Spleen (tissue), 11 donors: Measurements from ENCODE around the gene ANAPC5. TPM values are rescaled to one million over a fixed set of nuclear protein-coding genes. Genes with fewer than 3 reads are reported as not detected.

Experiments
- DNase-seq: peaks from one replicate; pipeline ENCODE4 v3.0.0-alpha.2; 2020
- H3K27ac ChIP-seq, 8 donors: fragments of 200-600 bp; sonication (generic) in 7 of 8; 1 replicate in 4 of 8; 2 replicates in 4 of 8; pipeline versions ENCODE4 v1.5.0 to v1.8.0; 2016 to 2021; ENCODE audit warnings: inconsistent platforms in 4 of 8, mild to moderate bottlenecking in 4 of 8, moderate library complexity in 1 of 8
- H3K27me3 ChIP-seq, 7 donors: fragments of 200-600 bp; sonication (generic) in 6 of 7; replicated peaks in 1 of 7; 1 replicate in 4 of 7; 2 replicates in 3 of 7; pipeline versions ENCODE4 v1.5.0 to v1.8.0; 2016 to 2021; ENCODE audit warnings: inconsistent platforms in 3 of 7, mild to moderate bottlenecking in 1 of 7
- H3K36me3 ChIP-seq, 6 donors: fragments of 200-600 bp; sonication (generic) in 5 of 6; 1 replicate in 4 of 6; 2 replicates in 2 of 6; pipeline versions ENCODE4 v1.5.0 to v1.8.0; 2016 to 2021; ENCODE audit warnings: inconsistent platforms in 2 of 6
- H3K4me1 ChIP-seq, 6 donors: fragments of 200-600 bp; sonication (generic) in 5 of 6; 1 replicate in 3 of 6; 2 replicates in 3 of 6; pipeline versions ENCODE4 v1.5.0 to v1.8.0; 2016 to 2021; ENCODE audit warnings: inconsistent platforms in 3 of 6
- H3K4me3 ChIP-seq, 8 donors: fragments of 200-600 bp; sonication (generic) in 7 of 8; 1 replicate in 4 of 8; 2 replicates in 4 of 8; pipeline versions ENCODE4 v1.5.0 to v1.8.0; 2016 to 2021; ENCODE audit warnings: inconsistent platforms in 4 of 8, mild to moderate bottlenecking in 4 of 8, moderate library complexity in 2 of 8
- H3K9me3 ChIP-seq, 8 donors: fragments of 200-600 bp; sonication (generic) in 7 of 8; 1 replicate in 4 of 8; 2 replicates in 4 of 8; pipeline versions ENCODE4 v1.5.0 to v1.8.0; 2016 to 2021; ENCODE audit warnings: inconsistent platforms in 4 of 8
- POLR2A ChIP-seq, 3 donors: fragments of 450-650 bp; IDR thresholded peaks; one replicate each; pipeline ENCODE4 v1.5.1; 2017; ENCODE audit warnings: antibody characterized with exemption in 3 of 3, mild to moderate bottlenecking in 1 of 3
- POLR2AphosphoS5 ChIP-seq, 3 donors: sonication (generic); formaldehyde crosslinking; IDR thresholded peaks; one replicate each; pipeline ENCODE4 v1.5.1; 2017; ENCODE audit warnings: antibody characterized with exemption in 3 of 3
- WGBS, 5 donors: extraction: QIAGEN DNeasy Blood & Tissue Kit in 3 of 5; methylation state at CpG; one replicate each; pipeline versions ENCODE4 v1.1.5 to v1.1.7; 2013 to 2018; 5-methylcytosine and 5-hydroxymethylcytosine counted together
- intact Hi-C: fragments of 100-400 bp; cut with DNase I; formaldehyde crosslinking; loops from one replicate; pipeline ENCODE4 v1.15.0; 2023; ENCODE audit warnings: low total_unique reads
- polyA plus RNA-seq, 3 donors: library from polyadenylated mRNA; stranded (reverse); fragments of 200-250 nt; gene quantifications; one replicate each; pipeline ENCODE4 v1.2.1, GENCODE V29; 2013
- total RNA-seq, 7 donors: library from RNA; depleted of rRNA in 3 of 7; stranded (reverse); fragments of >200 nt in 3 of 7; fragmentation: NEBNext Ultra II Directional in 4 of 7; extraction: Animal tissue kit (Norgen Biotek cat#: 25700) in 4 of 7; gene quantifications; one replicate each; pipeline versions ENCODE4 v1.1.0 to v1.2.1, GENCODE V29; 2016 to 2021
- TF ChIP-seq, protein P1 (sequence below), 11 experiments: fragments of 200-600 bp in 7 of 11; fragments of 450-650 bp in 4 of 11; sonication (generic) in 4 of 11; IDR thresholded peaks in 8 of 11; conservative IDR thresholded peaks in 3 of 11; 1 replicate in 7 of 11; 2 replicates in 4 of 11; pipeline versions ENCODE4 v1.4.0 to v1.8.0; 2016 to 2021; ENCODE audit warnings: antibody characterized with exemption in 11 of 11, inconsistent platforms in 4 of 11, mild to moderate bottlenecking in 1 of 11
- donor health status: healthy with polysubstance abuse.
- donor health status: DM: no; HTN: no; CAD: no; lungs with moderate emphysema.
- donor health status: DM: no; HTN: no; CAD: no.
- donor health status: Bipolar disorder and iron deficiency.
- donor health status: healthy.
- donor health status: DM: no; HTN: no; CAD: no.
- donor health status: DM: yes; HTN: yes; CAD: no.

Gene ANAPC5
- total and polyA plus RNA-seq, 10 donors: 97.5 to 185 (median 141) TPM

DNA sequence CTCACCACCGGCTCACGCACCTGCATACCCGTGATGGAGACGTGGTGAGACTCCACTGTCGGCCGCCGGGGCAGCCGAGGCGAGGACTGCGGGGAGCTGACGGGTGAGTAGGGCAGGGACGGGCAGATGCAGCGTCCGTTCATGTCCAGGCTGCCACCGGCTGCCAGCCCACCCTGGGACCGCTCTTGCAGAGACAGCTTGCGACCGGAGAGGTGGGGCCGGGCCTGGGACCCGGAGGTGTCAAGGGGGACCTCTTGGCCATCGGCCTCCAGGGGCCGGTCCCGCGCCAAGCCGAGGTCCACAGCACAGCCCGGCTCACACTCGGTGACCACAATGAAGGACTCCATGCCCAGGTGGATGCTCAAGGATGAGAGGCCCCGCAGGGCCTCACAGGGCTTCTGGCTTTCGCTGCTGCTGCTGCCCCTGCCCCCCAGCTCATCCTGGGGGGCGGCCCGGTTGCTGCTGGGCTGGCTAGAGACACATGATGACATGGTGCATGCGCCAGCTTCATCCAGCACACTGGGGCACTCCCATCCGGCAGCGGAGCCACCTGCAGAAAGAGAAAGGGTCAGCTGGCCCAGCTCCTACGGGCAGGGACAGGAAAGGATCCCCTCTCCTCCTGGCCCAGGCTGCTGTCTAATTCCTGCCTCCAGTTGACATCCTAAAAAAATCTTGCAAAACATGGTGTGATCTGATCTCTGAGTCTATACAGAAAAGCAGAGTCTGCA lies 78.0 kb downstream of the ANAPC5 start:
- no peak overlapping the region for H3K4me3 ChIP-seq
- intact Hi-C loops: no loop called here
- peaks cover 0 to 71% (median 39%) of the 10 kb centered on the region in 6 donors for H3K36me3 ChIP-seq
- no peaks in the 10 kb centered on the region for H3K9me3 ChIP-seq
- H3K4me1 ChIP-seq: peaks cover 6 to 42% (median 26%) of the 10 kb centered on the region in 6 donors
- no peak for DNase-seq
- TF ChIP-seq, protein P1, sequence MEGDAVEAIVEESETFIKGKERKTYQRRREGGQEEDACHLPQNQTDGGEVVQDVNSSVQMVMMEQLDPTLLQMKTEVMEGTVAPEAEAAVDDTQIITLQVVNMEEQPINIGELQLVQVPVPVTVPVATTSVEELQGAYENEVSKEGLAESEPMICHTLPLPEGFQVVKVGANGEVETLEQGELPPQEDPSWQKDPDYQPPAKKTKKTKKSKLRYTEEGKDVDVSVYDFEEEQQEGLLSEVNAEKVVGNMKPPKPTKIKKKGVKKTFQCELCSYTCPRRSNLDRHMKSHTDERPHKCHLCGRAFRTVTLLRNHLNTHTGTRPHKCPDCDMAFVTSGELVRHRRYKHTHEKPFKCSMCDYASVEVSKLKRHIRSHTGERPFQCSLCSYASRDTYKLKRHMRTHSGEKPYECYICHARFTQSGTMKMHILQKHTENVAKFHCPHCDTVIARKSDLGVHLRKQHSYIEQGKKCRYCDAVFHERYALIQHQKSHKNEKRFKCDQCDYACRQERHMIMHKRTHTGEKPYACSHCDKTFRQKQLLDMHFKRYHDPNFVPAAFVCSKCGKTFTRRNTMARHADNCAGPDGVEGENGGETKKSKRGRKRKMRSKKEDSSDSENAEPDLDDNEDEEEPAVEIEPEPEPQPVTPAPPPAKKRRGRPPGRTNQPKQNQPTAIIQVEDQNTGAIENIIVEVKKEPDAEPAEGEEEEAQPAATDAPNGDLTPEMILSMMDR (IDR thresholded peaks at IDR 0.05 in 8 of 11, conservative IDR thresholded peaks at IDR 0.05 in 3 of 11): no peak
- TF ChIP-seq POLR2AphosphoS5 (IDR thresholded peaks at IDR 0.05) (peak in 1 of 3 donors; percentile 31), POLR2A (IDR thresholded peaks at IDR 0.05) (no peak)
- H3K27me3 ChIP-seq: no peaks in the 10 kb centered on the region
- WGBS, 5 donors: 94 to 96% (median 95%) methylated on average over 17 to 35 of the region's 35 CpGs
- H3K27ac ChIP-seq: peak overlapping the region in 2 of 8 donors; percentile 4 to 15

DNA sequence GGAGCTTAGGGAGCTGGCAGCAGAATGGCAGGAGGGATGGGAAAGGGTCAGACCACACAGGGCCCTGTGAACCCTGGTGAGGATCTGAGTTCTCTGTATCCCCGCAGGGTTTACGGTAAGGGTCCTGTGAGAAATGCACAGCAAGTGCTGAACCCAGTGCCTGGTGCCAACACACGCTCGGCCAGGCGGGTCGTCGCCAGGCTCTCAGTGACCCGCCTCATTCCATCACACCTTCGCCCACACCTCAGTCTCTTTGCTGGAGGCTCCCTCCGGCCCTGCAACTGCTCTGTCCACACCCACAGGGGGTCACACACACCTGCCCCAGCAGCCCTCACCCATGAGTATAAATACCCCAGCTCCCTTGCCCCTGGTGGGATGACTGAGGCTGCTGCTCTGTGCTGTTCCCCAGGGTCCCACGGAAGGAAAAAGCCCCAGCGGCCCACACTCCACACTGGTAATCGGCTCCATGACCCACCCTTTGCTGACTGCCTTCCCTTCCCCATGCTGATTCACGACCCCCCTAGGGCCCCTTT lies 78.8 kb downstream of the ANAPC5 start:
- DNase-seq: no peak
- Histone ChIP-seq H3K4me3 (no peak overlapping the region), H3K27ac (peak overlapping the region in 2 of 8 donors; percentile 4 to 15), H3K9me3 (no peaks in the 10 kb centered on the region), H3K36me3 (peaks cover 0 to 79% (median 47%) of the 10 kb centered on the region in 6 donors), H3K4me1 (peaks cover 0 to 34% (median 19%) of the 10 kb centered on the region in 6 donors), H3K27me3 (no peaks in the 10 kb centered on the region)
- TF ChIP-seq POLR2AphosphoS5 (IDR thresholded peaks at IDR 0.05): no peak
- TF ChIP-seq, protein P1 (IDR thresholded peaks at IDR 0.05 in 8 of 11, conservative IDR thresholded peaks at IDR 0.05 in 3 of 11): no peak
- TF ChIP-seq POLR2A (IDR thresholded peaks at IDR 0.05): no peak
- intact Hi-C loops: no loop called here
- 93 to 96% (median 94%) methylated on average over 14 of the region's 14 CpGs for WGBS, 5 donors

GRCh38 chr12:121267822-121268221 lies 84.4 kb downstream of the ANAPC5 start:
- no peak overlapping the region for H3K4me3 ChIP-seq
- DNase-seq: no peak
- no peaks in the 10 kb centered on the region for H3K27me3 ChIP-seq
- no peaks in the 10 kb centered on the region for H3K4me1 ChIP-seq
- H3K27ac ChIP-seq: no peak overlapping the region
- TF ChIP-seq, protein P1 (IDR thresholded peaks at IDR 0.05 in 8 of 11, conservative IDR thresholded peaks at IDR 0.05 in 3 of 11): no peak
- TF ChIP-seq POLR2AphosphoS5 (IDR thresholded peaks at IDR 0.05) (no peak), POLR2A (IDR thresholded peaks at IDR 0.05) (no peak)
- H3K36me3 ChIP-seq: peaks cover 0 to 100% (median 68%) of the 10 kb centered on the region in 6 donors
- 92 to 100% (median 100%) methylated on average over 1 of the region's 1 CpG for WGBS, 5 donors
- intact Hi-C loops: no loop called here
- H3K9me3 ChIP-seq: no peaks in the 10 kb centered on the region

- peaks cover 0 to 100% (median 82%) of the 10 kb centered on the region in 6 donors for H3K36me3 ChIP-seq
- DNase-seq: no peak
- WGBS, 5 donors: 83 to 94% (median 89%) methylated on average over 10 of the region's 10 CpGs
- no peaks in the 10 kb centered on the region for H3K4me1 ChIP-seq
- H3K27me3 ChIP-seq: no peaks in the 10 kb centered on the region
- intact Hi-C loops: no loop called here
- no peak overlapping the region for H3K4me3 ChIP-seq
- H3K9me3 ChIP-seq: no peaks in the 10 kb centered on the region
- no peak for TF ChIP-seq POLR2A (IDR thresholded peaks at IDR 0.05)
- TF ChIP-seq, protein P1 (IDR thresholded peaks at IDR 0.05 in 8 of 11, conservative IDR thresholded peaks at IDR 0.05 in 3 of 11): no peak
- no peak for TF ChIP-seq POLR2AphosphoS5 (IDR thresholded peaks at IDR 0.05)
- no peak overlapping the region for H3K27ac ChIP-seq
Measured at GRCh38 chr12:121264951-121265515, 87.2 kb downstream of the ANAPC5 start.
